Subcutaneous abdominal adipose tissue (tissue), 5 donors: Measurements from ENCODE around the gene MATN3.
A peak's percentile ranks its signal among the peaks of the same experiment; 100 is the strongest.

ENCODE experiments used
- H3K27ac ChIP-seq: one replicate; pipeline ENCODE4 v1.7.0; 2013; ENCODE audit warnings: low read depth, mild to moderate bottlenecking, inconsistent platforms, low read length, moderate library complexity
- H3K27me3 ChIP-seq, 5 donors: one replicate each; pipeline ENCODE4 v1.7.0; 2013; ENCODE audit warnings: low read length in 5 of 5, inconsistent platforms in 1 of 5; ENCODE audit not compliant: control insufficient read depth in 5 of 5, insufficient read depth in 4 of 5
- H3K36me3 ChIP-seq, 5 donors: one replicate each; pipeline ENCODE4 v1.7.0; 2013; ENCODE audit warnings: low read length in 5 of 5; ENCODE audit not compliant: control insufficient read depth in 5 of 5, insufficient read depth in 5 of 5
- H3K4me1 ChIP-seq, 5 donors: one replicate each; pipeline ENCODE4 v1.7.0; 2013; ENCODE audit warnings: low read length in 5 of 5, mild to moderate bottlenecking in 3 of 5, moderate library complexity in 1 of 5; ENCODE audit not compliant: control insufficient read depth in 5 of 5, insufficient read depth in 5 of 5
- H3K4me3 ChIP-seq, 5 donors: one replicate each; pipeline ENCODE4 v1.7.0; 2013; ENCODE audit warnings: low read length in 5 of 5, low read depth in 1 of 5
- H3K9ac ChIP-seq, 5 donors: one replicate each; pipeline ENCODE4 v1.7.0; 2013; ENCODE audit warnings: low read length in 5 of 5, mild to moderate bottlenecking in 4 of 5, moderate library complexity in 3 of 5
- H3K9me3 ChIP-seq, 5 donors: one replicate each; pipeline ENCODE4 v1.7.0; 2013; ENCODE audit warnings: low read length in 5 of 5; ENCODE audit not compliant: control insufficient read depth in 5 of 5
- donor health status: healthy.
- donor health status: healthy.
- donor health status: healthy.
- donor health status: healthy.
- donor health status: healthy.

The MATN3 gene

DNA sequence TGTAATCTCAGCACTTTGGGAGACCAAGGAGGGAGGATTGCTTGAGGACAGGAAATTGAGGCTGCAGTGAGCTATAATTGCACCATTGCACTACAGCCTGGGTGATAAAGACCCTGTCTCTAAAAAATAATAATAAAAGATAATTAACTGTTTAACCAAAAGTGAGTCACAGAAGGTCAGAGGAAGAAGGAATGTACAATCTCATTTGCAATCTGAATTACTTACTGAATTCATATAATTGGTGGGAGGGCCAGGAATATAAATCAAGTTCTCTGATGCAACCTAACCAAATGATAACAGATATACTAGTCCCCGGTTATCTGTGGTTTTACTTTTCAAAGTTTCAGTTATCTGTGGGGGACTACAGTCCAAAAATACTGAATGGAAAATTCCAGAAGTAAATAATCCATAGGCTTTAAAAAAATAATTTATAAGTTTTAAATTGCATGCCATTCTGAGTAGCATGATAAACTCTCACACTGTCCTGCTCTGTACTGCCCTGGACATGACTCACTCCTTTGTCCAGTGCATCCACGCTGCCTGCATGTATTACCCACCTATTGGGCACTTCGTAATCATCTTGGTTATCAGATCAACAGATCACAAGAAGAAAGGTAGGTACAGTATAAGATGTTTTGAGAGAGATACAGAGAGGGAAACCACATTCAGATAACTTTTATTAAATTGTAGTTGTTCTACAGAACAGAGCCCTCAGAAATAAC is 12.8 kb upstream of the MATN3 start:
- Histone ChIP-seq H3K27ac (no peak overlapping the region), H3K4me3 (no peak overlapping the region), H3K36me3 (peaks cover 9 to 23% (median 18%) of the 10 kb centered on the region in 5 donors), H3K4me1 (peaks cover 0 to 9% (median 0%) of the 10 kb centered on the region in 5 donors), H3K9ac (no peak overlapping the region), H3K9me3 (peaks cover 0 to 2% (median 0%) of the 10 kb centered on the region in 5 donors), H3K27me3 (no peaks in the 10 kb centered on the region)

- Histone ChIP-seq H3K4me1 (peaks cover 0 to 16% (median 6%) of the 10 kb centered on the region in 5 donors), H3K27ac (no peak overlapping the region)
Observed at GRCh38 chr2:20023688-20024087, 11.2 kb upstream of the MATN3 start.

DNA sequence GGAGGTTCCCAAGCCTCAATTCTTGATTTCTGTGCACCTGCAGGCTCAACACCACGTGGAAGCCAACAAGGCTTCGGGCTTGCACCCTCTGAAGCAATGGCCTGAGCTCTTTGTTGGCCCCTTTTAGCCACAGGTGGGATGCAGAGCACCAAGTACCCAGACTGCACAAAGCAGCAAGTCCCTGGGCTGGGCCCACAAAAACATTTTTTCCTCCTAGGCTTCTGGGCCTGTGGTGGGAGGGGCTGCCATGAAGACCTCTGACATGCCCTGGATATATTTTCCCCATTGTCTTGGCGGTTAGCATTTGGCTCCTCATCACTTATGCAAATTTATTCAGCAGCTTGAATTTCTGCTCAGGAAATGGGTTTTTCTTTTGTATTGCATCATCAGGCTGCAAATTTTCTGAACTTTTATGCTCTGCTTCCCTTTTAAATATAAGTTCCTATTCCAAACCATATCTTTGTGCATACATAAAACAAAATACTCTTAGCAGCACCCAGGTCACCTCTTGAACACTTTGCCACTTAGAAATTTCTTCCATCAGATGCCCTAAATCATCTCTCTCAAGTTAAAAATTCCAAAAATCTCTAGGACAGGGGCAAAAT is 9.0 kb upstream of the MATN3 start:
- H3K27ac ChIP-seq = no peak overlapping the region

More at GRCh38 chr2:20023688-20024087, 11.2 kb upstream of the MATN3 start:
- Histone ChIP-seq H3K27me3 (no peaks in the 10 kb centered on the region), H3K4me3 (no peak overlapping the region), H3K9me3 (no peaks in the 10 kb centered on the region), H3K36me3 (peaks cover 4 to 14% (median 8%) of the 10 kb centered on the region in 5 donors), H3K9ac (no peak overlapping the region)

GRCh38 chr2:20019747-20020146 is 7.3 kb upstream of the MATN3 start:
- peaks cover 0 to 8% (median 4%) of the 10 kb centered on the region in 5 donors for H3K4me1 ChIP-seq
- H3K9me3 ChIP-seq = peaks cover 0 to 2% (median under 1%) of the 10 kb centered on the region in 5 donors
- H3K27ac ChIP-seq = no peak overlapping the region
- no peaks in the 10 kb centered on the region for H3K27me3 ChIP-seq
- no peak overlapping the region for H3K9ac ChIP-seq
- H3K4me3 ChIP-seq = no peak overlapping the region
- no peaks in the 10 kb centered on the region for H3K36me3 ChIP-seq

More for the DNA sequence above, 9.0 kb upstream of the MATN3 start:
- Histone ChIP-seq H3K36me3 (no peaks in the 10 kb centered on the region), H3K9ac (no peak overlapping the region), H3K4me3 (no peak overlapping the region), H3K9me3 (no peaks in the 10 kb centered on the region), H3K27me3 (no peaks in the 10 kb centered on the region), H3K4me1 (peaks cover 0 to 8% (median 4%) of the 10 kb centered on the region in 5 donors)

DNA sequence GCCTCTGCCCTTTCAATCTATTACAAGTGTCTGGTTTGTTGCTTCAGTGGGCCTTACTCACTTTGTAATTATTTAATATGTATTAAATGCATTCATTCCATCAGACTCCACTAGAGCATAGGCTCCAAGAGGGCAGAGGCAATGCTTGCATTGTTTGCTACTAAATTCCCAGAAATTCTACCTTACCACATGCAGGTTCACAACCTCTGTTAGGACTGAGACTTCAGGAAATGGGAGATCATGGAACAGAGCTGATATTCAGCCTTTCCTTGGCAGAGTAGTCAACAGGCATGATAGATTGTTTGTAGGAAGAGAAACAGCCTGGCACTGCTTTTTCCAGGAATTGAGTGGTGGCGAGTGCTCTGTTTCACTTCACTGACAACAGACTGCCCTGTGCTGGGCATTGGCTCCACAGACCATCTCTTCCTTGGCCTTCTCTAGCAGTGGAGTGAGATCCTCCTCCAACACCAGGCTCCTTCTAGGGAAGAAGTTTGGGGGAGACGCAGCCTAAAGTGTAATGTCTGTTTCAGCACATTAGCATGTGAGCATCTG is 6.2 kb upstream of the MATN3 start:
- H3K27me3 ChIP-seq = no peaks in the 10 kb centered on the region
- H3K4me3 ChIP-seq = no peak overlapping the region
- H3K4me1 ChIP-seq = peaks cover 0 to 8% (median 4%) of the 10 kb centered on the region in 5 donors
- H3K27ac ChIP-seq = no peak overlapping the region
- no peaks in the 10 kb centered on the region for H3K36me3 ChIP-seq
- no peak overlapping the region for H3K9ac ChIP-seq
- H3K9me3 ChIP-seq = peaks cover 0 to 4% (median 3%) of the 10 kb centered on the region in 5 donors

GRCh38 chr2:20016346-20016745 is 3.9 kb upstream of the MATN3 start:
- Histone ChIP-seq H3K27me3 (peaks cover 4 to 8% (median 5%) of the 10 kb centered on the region in 5 donors), H3K27ac (no peak overlapping the region), H3K4me3 (no peak overlapping the region), H3K4me1 (peaks cover 0 to 22% (median 17%) of the 10 kb centered on the region in 5 donors), H3K9me3 (peaks cover 0 to 4% (median 3%) of the 10 kb centered on the region in 5 donors), H3K9ac (no peak overlapping the region), H3K36me3 (no peaks in the 10 kb centered on the region)

DNA sequence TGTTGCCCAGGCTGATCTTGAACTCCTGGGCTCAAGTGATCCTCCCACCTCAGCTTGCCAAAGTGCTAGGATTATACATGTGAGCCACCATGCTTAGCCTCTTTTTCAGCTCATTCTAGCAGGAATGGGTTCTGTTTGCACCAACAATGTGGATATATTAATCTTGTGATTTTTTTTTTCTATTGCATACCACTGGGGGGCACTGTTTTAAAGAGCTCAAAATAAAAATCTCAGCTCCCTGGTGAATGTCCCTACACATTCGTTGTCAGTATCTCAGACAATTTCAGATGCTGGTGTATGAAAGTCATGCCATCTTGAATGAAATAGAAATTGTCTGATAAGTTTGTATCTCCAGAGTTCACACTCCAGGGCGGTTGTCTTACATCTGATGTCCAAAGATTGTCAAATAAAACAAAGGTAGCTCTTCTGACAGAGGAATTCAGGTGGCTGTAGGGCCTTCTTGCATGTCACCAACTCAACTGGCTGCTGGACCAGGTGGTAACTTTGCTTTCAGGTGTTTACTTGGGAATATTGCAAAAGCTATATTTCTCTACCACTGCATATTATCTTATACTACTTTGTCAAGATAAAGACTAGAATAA is 3.1 kb upstream of the MATN3 start:
- peaks cover 0 to 4% (median 3%) of the 10 kb centered on the region in 5 donors for H3K9me3 ChIP-seq
- peaks cover 4 to 10% (median 5%) of the 10 kb centered on the region in 5 donors for H3K27me3 ChIP-seq
- peaks cover 0 to 22% (median 17%) of the 10 kb centered on the region in 5 donors for H3K4me1 ChIP-seq
- no peak overlapping the region for H3K4me3 ChIP-seq
- no peaks in the 10 kb centered on the region for H3K36me3 ChIP-seq
- no peak overlapping the region for H3K27ac ChIP-seq
- no peak overlapping the region for H3K9ac ChIP-seq

GRCh38 chr2:20013126-20013849 is 820 bp upstream of the MATN3 start:
- Histone ChIP-seq H3K9me3 (peaks cover 0 to 4% (median 3%) of the 10 kb centered on the region in 5 donors), H3K9ac (peak overlapping the region; percentile 26 to 81 (median 62)), H3K4me3 (peak overlapping the region; percentile 48 to 72 (median 66)), H3K27me3 (peaks cover 4 to 13% (median 5%) of the 10 kb centered on the region in 5 donors), H3K36me3 (no peaks in the 10 kb centered on the region), H3K27ac (no peak overlapping the region), H3K4me1 (peaks cover 0 to 16% (median 13%) of the 10 kb centered on the region in 5 donors)

GRCh38 chr2:20012032-20012281 is 511 bp downstream of the MATN3 start:
- no peak overlapping the region for H3K27ac ChIP-seq
- H3K4me3 ChIP-seq = peak overlapping the region in 3 of 5 donors; percentile 52 to 72 (median 66)

More at GRCh38 chr2:20012032-20012281, 511 bp downstream of the MATN3 start:
- peaks cover 0 to 4% (median 3%) of the 10 kb centered on the region in 5 donors for H3K9me3 ChIP-seq
- peak overlapping the region in 1 of 5 donors; percentile 35 for H3K9ac ChIP-seq
- H3K36me3 ChIP-seq = no peaks in the 10 kb centered on the region
- peaks cover 4 to 16% (median 5%) of the 10 kb centered on the region in 5 donors for H3K27me3 ChIP-seq
- H3K4me1 ChIP-seq = peaks cover 0 to 16% (median 13%) of the 10 kb centered on the region in 5 donors
